Body of pancreas (tissue), 4 donors: ENCODE results near the gene CATSPERZ.

ENCODE experiments used
- POLR2A ChIP-seq, 3 donors: fragments of 450-650 bp; IDR thresholded peaks; one replicate each; pipeline ENCODE4 v1.6.1; 2016; ENCODE audit warnings: antibody characterized with exemption in 3 of 3, mild to moderate bottlenecking in 2 of 3
- TF ChIP-seq, protein P1 (sequence below), 7 experiments: fragments of 450-650 bp in 4 of 7; fragments of 200-600 bp in 3 of 7; sonication (generic) in 3 of 7; IDR thresholded peaks; one replicate each; pipeline ENCODE4 v1.5.1; 2016 to 2019; ENCODE audit warnings: antibody characterized with exemption in 7 of 7

DNA sequence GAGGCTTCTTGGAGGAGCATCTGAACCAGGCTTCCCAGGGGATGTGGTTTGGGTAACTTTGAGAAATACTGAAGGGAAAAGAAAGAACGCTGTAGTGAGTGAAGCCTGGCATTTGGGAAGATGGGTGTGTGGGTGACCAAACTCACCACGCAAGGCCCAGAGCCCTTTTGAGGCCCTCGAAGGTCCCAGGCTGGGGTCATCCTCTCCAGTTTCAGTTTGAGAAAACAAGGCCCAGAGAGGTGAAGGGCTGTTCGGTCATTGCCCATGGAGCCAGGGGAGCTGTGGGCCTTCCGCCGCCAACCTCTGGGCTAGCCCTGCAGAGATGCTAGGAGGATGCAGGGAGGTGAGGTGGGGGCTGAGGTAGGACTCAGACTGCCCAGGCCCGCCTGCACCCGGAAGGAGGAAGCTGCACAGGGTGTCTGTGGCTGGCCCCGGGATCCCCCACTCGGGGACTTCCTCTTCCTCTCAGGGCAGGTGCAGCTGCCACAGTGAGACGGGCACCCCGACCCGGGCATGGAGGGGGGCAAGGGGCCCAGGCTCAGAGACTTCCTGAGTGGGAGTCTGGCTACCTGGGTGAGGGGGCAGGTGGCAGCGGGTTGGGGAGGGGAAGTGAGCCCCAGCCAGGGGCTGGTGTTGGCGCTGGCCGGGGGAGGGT, 39.7 kb downstream of the CATSPERZ start, which contains the start of gene CCDC88B:
- TF ChIP-seq, protein P1, sequence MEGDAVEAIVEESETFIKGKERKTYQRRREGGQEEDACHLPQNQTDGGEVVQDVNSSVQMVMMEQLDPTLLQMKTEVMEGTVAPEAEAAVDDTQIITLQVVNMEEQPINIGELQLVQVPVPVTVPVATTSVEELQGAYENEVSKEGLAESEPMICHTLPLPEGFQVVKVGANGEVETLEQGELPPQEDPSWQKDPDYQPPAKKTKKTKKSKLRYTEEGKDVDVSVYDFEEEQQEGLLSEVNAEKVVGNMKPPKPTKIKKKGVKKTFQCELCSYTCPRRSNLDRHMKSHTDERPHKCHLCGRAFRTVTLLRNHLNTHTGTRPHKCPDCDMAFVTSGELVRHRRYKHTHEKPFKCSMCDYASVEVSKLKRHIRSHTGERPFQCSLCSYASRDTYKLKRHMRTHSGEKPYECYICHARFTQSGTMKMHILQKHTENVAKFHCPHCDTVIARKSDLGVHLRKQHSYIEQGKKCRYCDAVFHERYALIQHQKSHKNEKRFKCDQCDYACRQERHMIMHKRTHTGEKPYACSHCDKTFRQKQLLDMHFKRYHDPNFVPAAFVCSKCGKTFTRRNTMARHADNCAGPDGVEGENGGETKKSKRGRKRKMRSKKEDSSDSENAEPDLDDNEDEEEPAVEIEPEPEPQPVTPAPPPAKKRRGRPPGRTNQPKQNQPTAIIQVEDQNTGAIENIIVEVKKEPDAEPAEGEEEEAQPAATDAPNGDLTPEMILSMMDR (IDR thresholded peaks at IDR 0.05), result no peak
- TF ChIP-seq POLR2A (IDR thresholded peaks at IDR 0.05), result no peak
